SK-N-SH (cell line): ENCODE measurements around the gene INO80. TPM values are rescaled to one million over a fixed set of nuclear protein-coding genes. Genes with fewer than 3 reads are reported as not detected.

Experiments used
- CTCF ChIA-PET: fragments of 300-600, 350-600 bp; formaldehyde crosslinking; extraction: SDS; loops from one replicate; lab custom pipeline; 2021; lab: Yijun Ruan, JAX
- POLR2A ChIA-PET: fragments of 350-600 bp; sonication (Branson Sonifier 250); formaldehyde crosslinking; extraction: SDS; loops from one replicate; lab custom pipeline; 2020; ENCODE audit warnings: antibody characterized with exemption, inconsistent platforms; lab: Yijun Ruan, JAX
- DNase-seq: peaks from one replicate; pipeline ENCODE4 v3.0.0; 2012
- H2AFZ ChIP-seq: fragments of 200-600 bp; sonication (generic); 2 replicates; pipeline ENCODE4 v1.8.1; 2016; ENCODE audit warnings: antibody characterized with exemption, mild to moderate bottlenecking, low read depth
- H3F3A ChIP-seq: fragments of 200-600 bp; sonication (generic); replicated peaks from 2 replicates; pipeline ENCODE3; 2016; ENCODE audit warnings: antibody characterized with exemption, mild to moderate bottlenecking; ENCODE audit not compliant: insufficient read depth
- H3K27ac ChIP-seq, 2 experiments: fragments of 200-500 bp in 1 of 2; fragments of 200-600 bp in 1 of 2; sonication (Bioruptor generic) in 1 of 2; sonication (generic), shearing (Covaris generic) in 1 of 2; 2 replicates each; pipeline versions ENCODE4 v1.5.1 to v1.6.1; 2014 to 2016; ENCODE audit warnings: low read depth in 2 of 2, inconsistent platforms in 1 of 2, low read length in 1 of 2, mild to moderate bottlenecking in 1 of 2, mixed read lengths in 1 of 2
- H3K27me3 ChIP-seq: fragments of 200-600 bp; sonication (generic), shearing (Covaris generic); 2 replicates; pipeline ENCODE4 v1.6.1; 2016; ENCODE audit warnings: mixed run types; ENCODE audit not compliant: insufficient read depth
- H3K36me3 ChIP-seq, 2 experiments: fragments of 200-500 bp in 1 of 2; fragments of 200-600 bp in 1 of 2; sonication (Bioruptor generic) in 1 of 2; sonication (generic) in 1 of 2; replicated peaks in 1 of 2; 2 replicates each; pipeline versions ENCODE3 to v1.5.1; 2014 to 2016; ENCODE audit warnings: low read length in 1 of 2, mild to moderate bottlenecking in 1 of 2; ENCODE audit not compliant: insufficient read depth in 2 of 2, control insufficient read depth in 1 of 2
- H3K4me1 ChIP-seq, 2 experiments: fragments of 200-500 bp in 1 of 2; fragments of 200-600 bp in 1 of 2; sonication (Bioruptor generic) in 1 of 2; sonication (generic), shearing (Covaris generic) in 1 of 2; 2 replicates each; pipeline versions ENCODE4 v1.5.1 to v1.6.1; 2014 to 2016; ENCODE audit warnings: low read depth in 1 of 2, low read length in 1 of 2, mixed run types in 1 of 2; ENCODE audit not compliant: insufficient read depth in 2 of 2, control insufficient read depth in 1 of 2
- H3K4me2 ChIP-seq: fragments of 200-600 bp; sonication (generic), shearing (Covaris generic); 2 replicates; pipeline ENCODE4 v1.6.1; 2017; ENCODE audit warnings: mixed run types
- H3K4me3 ChIP-seq, 2 experiments: fragments of 200-500 bp in 1 of 2; fragments of 200-600 bp in 1 of 2; sonication (Bioruptor generic) in 1 of 2; sonication (generic), shearing (Covaris generic) in 1 of 2; 2 replicates each; pipeline versions ENCODE4 v1.5.1 to v1.8.1; 2014 to 2016; ENCODE audit warnings: low read depth in 2 of 2, inconsistent platforms in 1 of 2, low read length in 1 of 2, mild to moderate bottlenecking in 1 of 2, mixed read lengths in 1 of 2, moderate library complexity in 1 of 2
- H3K79me2 ChIP-seq: fragments of 200-600 bp; sonication (generic); 2 replicates; pipeline ENCODE4 v1.8.1; 2017; ENCODE audit warnings: mild to moderate bottlenecking; ENCODE audit not compliant: insufficient read depth
- H3K9ac ChIP-seq: fragments of 200-600 bp; sonication (generic); 2 replicates; pipeline ENCODE4 v1.6.1; 2017; ENCODE audit warnings: mixed run types
- H3K9me2 ChIP-seq: fragments of 200-600 bp; sonication (generic); 2 replicates; pipeline ENCODE4 v1.6.1; 2017; ENCODE audit warnings: mixed run types
- H3K9me3 ChIP-seq: fragments of 200-600 bp; sonication (generic); 2 replicates; pipeline ENCODE4 v1.6.1; 2017; ENCODE audit warnings: mixed run types, mild to moderate bottlenecking, moderate library complexity
- H4K20me1 ChIP-seq: fragments of 200-600 bp; sonication (generic); 2 replicates; pipeline ENCODE4 v1.6.1; 2017; ENCODE audit warnings: mild to moderate bottlenecking, mixed run types; ENCODE audit not compliant: insufficient read depth
- CHD2 ChIP-seq: fragments of 150-350 bp; IDR thresholded peaks from 2 replicates; pipeline ENCODE4 v1.6.1; 2018; ENCODE audit warnings: low read length; ENCODE audit not compliant: partially characterized antibody
- EP300 ChIP-seq, 2 experiments: IDR thresholded peaks; 2 replicates each; pipeline versions ENCODE4 v1.4.0 to v1.6.1; 2012; ENCODE audit warnings: borderline replicate concordance in 1 of 2, low read depth in 1 of 2, low read length in 1 of 2
- EZH2phosphoT487 ChIP-seq: fragments of 200-600 bp; sonication (generic); IDR thresholded peaks from 2 replicates; pipeline ENCODE4 v1.6.1; 2017; ENCODE audit warnings: low read depth, mixed run types, mild to moderate bottlenecking, antibody characterized with exemption, moderate library complexity, borderline replicate concordance
- FOSL2 ChIP-seq: IDR thresholded peaks from 2 replicates; pipeline ENCODE4 v1.4.0; 2012; ENCODE audit warnings: low read depth, mild to moderate bottlenecking, moderate library complexity, borderline replicate concordance
- IRF3 ChIP-seq: fragments of 150-350 bp; IDR thresholded peaks from 2 replicates; pipeline ENCODE4 v1.6.1; 2016; ENCODE audit warnings: mild to moderate bottlenecking, low read depth, low read length
- MAX ChIP-seq: IDR thresholded peaks from 2 replicates; pipeline ENCODE4 v1.4.0; 2012; ENCODE audit warnings: low read depth
- MXI1 ChIP-seq: IDR thresholded peaks from 2 replicates; pipeline ENCODE4 v1.6.1; 2012; ENCODE audit warnings: mild to moderate bottlenecking, low read depth, low read length, improper control_type of control experiment
- PBX3 ChIP-seq: IDR thresholded peaks from 2 replicates; pipeline ENCODE4; 2012
- POLR2AphosphoS5 ChIP-seq: IDR thresholded peaks from 2 replicates; pipeline ENCODE4 v1.6.1; 2012; ENCODE audit warnings: low read depth, low read length
- RAD21 ChIP-seq: IDR thresholded peaks from 2 replicates; pipeline ENCODE4 v1.6.1; 2012; ENCODE audit warnings: mild to moderate bottlenecking, low read length
- RXRA ChIP-seq: IDR thresholded peaks from 2 replicates; pipeline ENCODE4 v1.4.0; 2012; ENCODE audit warnings: low read depth, mild to moderate bottlenecking, borderline replicate concordance
- SIN3A ChIP-seq: IDR thresholded peaks from 2 replicates; pipeline ENCODE4 v1.6.1; 2012; ENCODE audit warnings: low read depth, mild to moderate bottlenecking, low read length, moderate library complexity, borderline replicate concordance
- TCF12 ChIP-seq: IDR thresholded peaks from 2 replicates; pipeline ENCODE4 v1.4.0; 2012
- TEAD4 ChIP-seq: IDR thresholded peaks from 2 replicates; pipeline ENCODE4 v1.4.0; 2012; ENCODE audit warnings: mild to moderate bottlenecking, borderline replicate concordance; ENCODE audit not compliant: insufficient read depth
- WGBS: methylation state at CpG from one replicate; pipeline ENCODE4 v1.1.6; 2017; ENCODE audit warnings: low lambda C conversion rate; 5-methylcytosine and 5-hydroxymethylcytosine counted together
- polyA plus RNA-seq, 3 experiments: library from polyadenylated mRNA; depleted of rRNA; stranded (reverse); fragments of >200 nt; gene quantifications; 2 replicates each; pipeline ENCODE4 v1.2.3, GENCODE V29; 2012
- TF ChIP-seq, protein P1 (sequence below): fragments of 150-350 bp; IDR thresholded peaks from 2 replicates; pipeline ENCODE4 v1.6.1; 2017; ENCODE audit warnings: antibody characterized with exemption, low read length, low read depth, borderline replicate concordance
- TF ChIP-seq, protein P2 (sequence below): fragments of 200-600 bp; sonication (generic); IDR thresholded peaks from 2 replicates; pipeline ENCODE4 v1.6.1; 2017; ENCODE audit warnings: antibody characterized with exemption, mild to moderate bottlenecking, moderate library complexity

INO80 gene
- polyA plus RNA-seq, 1 of the 3 experiments (the other 2 are of a cell fraction), result 4.6 TPM

DNA sequence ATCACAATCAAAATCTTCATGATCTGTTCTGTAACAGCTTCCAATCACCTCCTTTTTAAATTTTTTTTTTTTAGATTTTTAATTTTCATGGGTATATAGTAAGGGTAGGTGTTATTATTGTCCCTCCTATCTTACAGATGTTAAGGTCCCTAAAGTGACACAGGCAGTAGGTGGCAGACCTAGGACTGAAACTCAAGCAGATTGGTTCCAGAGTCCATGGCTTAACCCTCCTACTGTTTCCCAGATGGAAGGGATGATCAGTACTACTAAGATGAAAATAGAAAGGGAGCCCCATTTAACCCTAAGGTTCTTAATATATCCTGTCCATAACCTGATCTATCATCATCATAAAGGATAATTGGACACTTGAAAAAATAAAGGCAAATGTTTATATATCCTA, 105.7 kb downstream of the INO80 start (continued):
- TF ChIP-seq IRF3, result no peak
- TF ChIP-seq RAD21, result no peak
- TF ChIP-seq MXI1, result no peak
- TF ChIP-seq MAX, result no peak
- no peak for TF ChIP-seq CHD2

DNA sequence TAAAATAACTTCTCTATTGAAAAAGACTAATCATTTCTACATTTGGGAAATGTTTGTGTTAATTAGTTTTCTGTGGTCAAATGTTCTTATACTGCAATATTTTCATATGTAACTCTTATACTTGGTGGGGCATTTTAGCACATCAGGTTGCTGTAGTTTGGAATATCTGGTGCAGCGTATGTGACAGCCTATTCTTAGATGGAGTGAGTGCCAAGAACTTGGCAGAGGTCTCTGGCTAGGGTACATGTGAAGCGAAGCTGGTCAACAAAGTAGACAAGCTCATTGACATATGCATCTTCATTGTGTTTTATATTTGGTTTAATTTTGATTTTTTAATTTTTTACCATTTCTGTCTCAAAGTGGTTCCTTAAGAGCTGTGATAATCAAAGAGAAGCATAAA, 109.6 kb downstream of the INO80 start:
- no peak for DNase-seq
- peaks cover 0 to 5% of the 10 kb centered on the region in 2 experiments; a peak in 3 of 4 replicates for H3K4me1 ChIP-seq
- no peaks in the 10 kb centered on the region for H3K27me3 ChIP-seq
- ChIA-PET POLR2A (interaction anchor here (0.6 kb wide), 1 partner anchor 110 kb away, joined by 4 read pairs; no protein-coding TSS in a partner anchor), CTCF (interaction anchor here (1.0 to 2.7 kb wide), 3 partner anchors 12 to 102 kb away, joined by 3 to 22 read pairs (median 10); no protein-coding TSS in a partner anchor)
- no peak overlapping the region for H3K4me3 ChIP-seq
- WGBS, result 92% methylated on average over 2 of the region's 2 CpGs
- no peak overlapping the region for H3K4me2 ChIP-seq
- H3K36me3 ChIP-seq, result peaks cover 31 to 32% of the 10 kb centered on the region in 2 experiments
- no peaks in the 10 kb centered on the region for H3K9me2 ChIP-seq
- no peak for TF ChIP-seq POLR2AphosphoS5
- TF ChIP-seq MAX, result no peak
- no peak for TF ChIP-seq EP300 (IDR thresholded peaks at IDR 0.05; ENCODE audit: borderline replicate concordance in 1 of 2, low read depth in 1 of 2, low read length in 1 of 2)
- TF ChIP-seq TCF12, result no peak
- TF ChIP-seq SIN3A, result no peak
- TF ChIP-seq, protein P1, sequence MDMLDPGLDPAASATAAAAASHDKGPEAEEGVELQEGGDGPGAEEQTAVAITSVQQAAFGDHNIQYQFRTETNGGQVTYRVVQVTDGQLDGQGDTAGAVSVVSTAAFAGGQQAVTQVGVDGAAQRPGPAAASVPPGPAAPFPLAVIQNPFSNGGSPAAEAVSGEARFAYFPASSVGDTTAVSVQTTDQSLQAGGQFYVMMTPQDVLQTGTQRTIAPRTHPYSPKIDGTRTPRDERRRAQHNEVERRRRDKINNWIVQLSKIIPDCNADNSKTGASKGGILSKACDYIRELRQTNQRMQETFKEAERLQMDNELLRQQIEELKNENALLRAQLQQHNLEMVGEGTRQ, result no peak
- peaks cover under 1% of the 10 kb centered on the region; the same call in 1 of the 2 replicates for H4K20me1 ChIP-seq
- H3K9ac ChIP-seq, result no peak overlapping the region
- no peak overlapping the region for H2AFZ ChIP-seq
- no peaks in the 10 kb centered on the region for H3F3A ChIP-seq
- H3K9me3 ChIP-seq, result no peaks in the 10 kb centered on the region
- H3K27ac ChIP-seq, result no peak overlapping the region
- no peaks in the 10 kb centered on the region for H3K79me2 ChIP-seq

DNA sequence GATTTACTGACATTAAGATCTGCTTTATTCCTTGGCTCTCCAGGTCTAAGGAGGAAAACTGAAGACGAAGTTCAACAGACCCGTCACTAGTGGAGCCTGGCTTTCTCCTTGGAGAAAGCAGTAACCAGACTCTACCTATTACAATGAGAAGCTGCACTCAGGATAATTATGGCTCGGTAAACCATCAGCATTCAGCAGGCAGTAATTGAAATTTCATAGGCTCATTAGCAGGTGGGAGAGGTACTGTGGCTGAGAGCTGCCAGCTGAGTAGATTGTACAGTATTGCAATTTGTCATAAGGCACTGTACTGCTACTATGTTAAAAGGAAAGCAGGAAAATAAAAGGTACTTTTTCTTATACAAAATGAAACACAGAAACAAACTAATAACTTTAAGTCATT, 111.6 kb downstream of the INO80 start:
- Histone ChIP-seq H3K4me2 (no peak overlapping the region), H3K9me3 (no peaks in the 10 kb centered on the region), H3K27me3 (no peaks in the 10 kb centered on the region), H3K4me1 (no peaks in the 10 kb centered on the region), H3K4me3 (no peak overlapping the region), H3K9ac (no peak overlapping the region), H4K20me1 (no peaks in the 10 kb centered on the region), H2AFZ (no peak overlapping the region), H3F3A (no peaks in the 10 kb centered on the region), H3K36me3 (peaks cover 37 to 45% of the 10 kb centered on the region in 2 experiments), H3K9me2 (no peaks in the 10 kb centered on the region), H3K79me2 (no peaks in the 10 kb centered on the region), H3K27ac (no peak overlapping the region)
- WGBS, result 91% methylated on average over 3 of the region's 3 CpGs
- CTCF ChIA-PET, result interaction anchor here (0.8 to 1.5 kb wide), 6 partner anchors 13 to 110 kb away, joined by 3 to 5 read pairs (median 3); partner anchors contain the start of gene VPS18
- POLR2A ChIA-PET, result no interaction called here
- DNase-seq, result no peak
- TF ChIP-seq EZH2phosphoT487 (no peak), CHD2 (no peak), RAD21 (no peak), POLR2AphosphoS5 (no peak), TCF12 (no peak), PBX3 (no peak), MAX (no peak), IRF3 (no peak), TEAD4 (no peak), RXRA (no peak), FOSL2 (no peak)
- TF ChIP-seq, protein P2, sequence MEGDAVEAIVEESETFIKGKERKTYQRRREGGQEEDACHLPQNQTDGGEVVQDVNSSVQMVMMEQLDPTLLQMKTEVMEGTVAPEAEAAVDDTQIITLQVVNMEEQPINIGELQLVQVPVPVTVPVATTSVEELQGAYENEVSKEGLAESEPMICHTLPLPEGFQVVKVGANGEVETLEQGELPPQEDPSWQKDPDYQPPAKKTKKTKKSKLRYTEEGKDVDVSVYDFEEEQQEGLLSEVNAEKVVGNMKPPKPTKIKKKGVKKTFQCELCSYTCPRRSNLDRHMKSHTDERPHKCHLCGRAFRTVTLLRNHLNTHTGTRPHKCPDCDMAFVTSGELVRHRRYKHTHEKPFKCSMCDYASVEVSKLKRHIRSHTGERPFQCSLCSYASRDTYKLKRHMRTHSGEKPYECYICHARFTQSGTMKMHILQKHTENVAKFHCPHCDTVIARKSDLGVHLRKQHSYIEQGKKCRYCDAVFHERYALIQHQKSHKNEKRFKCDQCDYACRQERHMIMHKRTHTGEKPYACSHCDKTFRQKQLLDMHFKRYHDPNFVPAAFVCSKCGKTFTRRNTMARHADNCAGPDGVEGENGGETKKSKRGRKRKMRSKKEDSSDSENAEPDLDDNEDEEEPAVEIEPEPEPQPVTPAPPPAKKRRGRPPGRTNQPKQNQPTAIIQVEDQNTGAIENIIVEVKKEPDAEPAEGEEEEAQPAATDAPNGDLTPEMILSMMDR, result no peak
